OCI-LY7 (cell line): ENCODE results near the gene OR2T29.

Experiments
- EZH2phosphoT487 ChIP-seq: fragments of 200-600 bp; sonication (generic); IDR thresholded peaks from 2 replicates; pipeline ENCODE4 v1.6.1; 2018; ENCODE audit warnings: low read depth, borderline replicate concordance, mild to moderate bottlenecking, mixed run types, antibody characterized with exemption, low read length, moderate library complexity, mixed read lengths
- TF ChIP-seq, protein P1 (sequence below): fragments of 200-600 bp; sonication (generic); conservative IDR thresholded peaks from 2 replicates; pipeline ENCODE4 v1.5.1; 2014; ENCODE audit warnings: mild to moderate bottlenecking, antibody characterized with exemption, low read length, moderate library complexity, mixed read lengths

DNA sequence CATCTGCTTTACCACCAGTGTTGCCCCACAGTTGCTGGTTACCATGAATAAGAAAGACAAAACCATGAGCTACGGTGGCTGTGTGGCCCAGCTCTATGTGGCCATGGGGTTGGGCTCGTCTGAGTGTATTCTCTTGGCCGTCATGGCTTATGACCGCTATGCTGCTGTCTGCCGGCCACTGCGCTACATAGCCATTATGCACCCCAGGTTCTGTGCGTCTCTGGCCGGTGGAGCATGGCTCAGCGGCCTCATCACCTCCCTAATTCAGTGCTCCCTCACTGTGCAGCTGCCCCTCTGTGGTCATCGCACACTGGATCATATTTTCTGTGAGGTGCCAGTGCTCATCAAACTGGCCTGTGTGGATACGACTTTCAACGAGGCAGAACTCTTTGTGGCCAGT lies 40.7 kb downstream of the OR2T29 start:
- TF ChIP-seq, protein P1, sequence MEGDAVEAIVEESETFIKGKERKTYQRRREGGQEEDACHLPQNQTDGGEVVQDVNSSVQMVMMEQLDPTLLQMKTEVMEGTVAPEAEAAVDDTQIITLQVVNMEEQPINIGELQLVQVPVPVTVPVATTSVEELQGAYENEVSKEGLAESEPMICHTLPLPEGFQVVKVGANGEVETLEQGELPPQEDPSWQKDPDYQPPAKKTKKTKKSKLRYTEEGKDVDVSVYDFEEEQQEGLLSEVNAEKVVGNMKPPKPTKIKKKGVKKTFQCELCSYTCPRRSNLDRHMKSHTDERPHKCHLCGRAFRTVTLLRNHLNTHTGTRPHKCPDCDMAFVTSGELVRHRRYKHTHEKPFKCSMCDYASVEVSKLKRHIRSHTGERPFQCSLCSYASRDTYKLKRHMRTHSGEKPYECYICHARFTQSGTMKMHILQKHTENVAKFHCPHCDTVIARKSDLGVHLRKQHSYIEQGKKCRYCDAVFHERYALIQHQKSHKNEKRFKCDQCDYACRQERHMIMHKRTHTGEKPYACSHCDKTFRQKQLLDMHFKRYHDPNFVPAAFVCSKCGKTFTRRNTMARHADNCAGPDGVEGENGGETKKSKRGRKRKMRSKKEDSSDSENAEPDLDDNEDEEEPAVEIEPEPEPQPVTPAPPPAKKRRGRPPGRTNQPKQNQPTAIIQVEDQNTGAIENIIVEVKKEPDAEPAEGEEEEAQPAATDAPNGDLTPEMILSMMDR = no peak
- TF ChIP-seq EZH2phosphoT487 = no peak
